DOHH2 (cell line): ENCODE measurements around the gene ZNF467.

Source experiments
- EZH2phosphoT487 ChIP-seq: fragments of 200-600 bp; sonication (generic); IDR thresholded peaks from 2 replicates; pipeline ENCODE4 v1.6.1; 2017; ENCODE audit warnings: borderline replicate concordance, mild to moderate bottlenecking, antibody characterized with exemption, low read length, moderate library complexity, mixed read lengths
- TF ChIP-seq, protein P1 (sequence below): fragments of 200-600 bp; sonication (generic); IDR thresholded peaks from one replicate; pipeline ENCODE4 v1.5.1; 2014; ENCODE audit warnings: antibody characterized with exemption, mild to moderate bottlenecking, low read depth, low read length; ENCODE audit not compliant: poor library complexity, severe bottlenecking

DNA sequence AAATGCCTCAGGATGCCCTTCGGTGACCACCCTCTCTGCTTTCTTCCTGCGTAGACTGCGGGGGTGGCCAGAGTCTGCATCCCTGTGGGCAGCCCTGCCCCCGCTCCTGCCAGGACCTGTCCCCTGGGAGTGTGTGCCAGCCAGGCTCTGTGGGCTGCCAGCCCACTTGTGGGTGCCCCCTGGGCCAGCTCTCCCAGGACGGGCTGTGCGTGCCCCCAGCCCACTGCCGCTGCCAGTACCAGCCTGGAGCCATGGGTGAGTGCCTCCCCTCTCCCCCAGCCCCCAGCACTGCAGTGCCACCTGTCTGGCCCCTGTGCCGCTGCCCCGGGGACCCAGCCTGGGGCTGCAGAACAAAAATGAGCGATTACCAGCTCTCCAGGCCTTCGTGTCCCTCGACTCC lies 41.7 kb upstream of the ZNF467 start:
- TF ChIP-seq, protein P1, sequence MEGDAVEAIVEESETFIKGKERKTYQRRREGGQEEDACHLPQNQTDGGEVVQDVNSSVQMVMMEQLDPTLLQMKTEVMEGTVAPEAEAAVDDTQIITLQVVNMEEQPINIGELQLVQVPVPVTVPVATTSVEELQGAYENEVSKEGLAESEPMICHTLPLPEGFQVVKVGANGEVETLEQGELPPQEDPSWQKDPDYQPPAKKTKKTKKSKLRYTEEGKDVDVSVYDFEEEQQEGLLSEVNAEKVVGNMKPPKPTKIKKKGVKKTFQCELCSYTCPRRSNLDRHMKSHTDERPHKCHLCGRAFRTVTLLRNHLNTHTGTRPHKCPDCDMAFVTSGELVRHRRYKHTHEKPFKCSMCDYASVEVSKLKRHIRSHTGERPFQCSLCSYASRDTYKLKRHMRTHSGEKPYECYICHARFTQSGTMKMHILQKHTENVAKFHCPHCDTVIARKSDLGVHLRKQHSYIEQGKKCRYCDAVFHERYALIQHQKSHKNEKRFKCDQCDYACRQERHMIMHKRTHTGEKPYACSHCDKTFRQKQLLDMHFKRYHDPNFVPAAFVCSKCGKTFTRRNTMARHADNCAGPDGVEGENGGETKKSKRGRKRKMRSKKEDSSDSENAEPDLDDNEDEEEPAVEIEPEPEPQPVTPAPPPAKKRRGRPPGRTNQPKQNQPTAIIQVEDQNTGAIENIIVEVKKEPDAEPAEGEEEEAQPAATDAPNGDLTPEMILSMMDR: no peak
- no peak for TF ChIP-seq EZH2phosphoT487
